WTC11 (cell line): ENCODE results near the gene PPM1E.

Experiments
- CREB1 ChIP-seq: sonication (generic); formaldehyde crosslinking; IDR thresholded peaks from 2 replicates; pipeline ENCODE4 v1.8.0; 2023; ENCODE audit warnings: mild to moderate bottlenecking, missing genetic modification reagents
- CTCF ChIP-seq: fragments of 200-600 bp; IDR thresholded peaks from 2 replicates; pipeline ENCODE4 v1.8.0; 2022; ENCODE audit warnings: antibody characterized with exemption
- ERG ChIP-seq: fragments of 250-450 bp; sonication (Bioruptor Pico); IDR thresholded peaks from 2 replicates; pipeline ENCODE4 v1.8.0; 2021; ENCODE audit warnings: mild to moderate bottlenecking
- ETV6 ChIP-seq: sonication (generic); formaldehyde crosslinking; IDR thresholded peaks from 2 replicates; pipeline ENCODE4 v1.8.1; 2022; ENCODE audit warnings: mild to moderate bottlenecking, missing genetic modification reagents
- FOXK1 ChIP-seq: sonication (generic); formaldehyde crosslinking; IDR thresholded peaks from 2 replicates; pipeline ENCODE4 v1.8.0; 2022; ENCODE audit warnings: mild to moderate bottlenecking, moderate library complexity, missing genetic modification reagents
- MAX ChIP-seq: sonication (generic); formaldehyde crosslinking; IDR thresholded peaks from 2 replicates; pipeline ENCODE4 v1.8.0; 2022; ENCODE audit warnings: mild to moderate bottlenecking, missing genetic modification reagents
- NR1H2 ChIP-seq: sonication (generic); formaldehyde crosslinking; IDR thresholded peaks from 2 replicates; pipeline ENCODE4 v1.9.0; 2021; ENCODE audit warnings: mild to moderate bottlenecking, moderate library complexity, missing genetic modification reagents
- SP1 ChIP-seq: sonication (generic); formaldehyde crosslinking; conservative IDR thresholded peaks from 2 replicates; pipeline ENCODE4 v1.8.1; 2022; ENCODE audit warnings: missing genetic modification reagents
- STAT6 ChIP-seq: sonication (generic); formaldehyde crosslinking; conservative IDR thresholded peaks from 2 replicates; pipeline ENCODE4 v1.8.1; 2023; ENCODE audit warnings: mild to moderate bottlenecking, low read depth, missing genetic modification reagents, moderate library complexity
- TCF7 ChIP-seq: sonication (generic); formaldehyde crosslinking; IDR thresholded peaks from 2 replicates; pipeline ENCODE4 v1.8.0; 2022; ENCODE audit warnings: mild to moderate bottlenecking, low read depth, missing genetic modification reagents, moderate library complexity
- TEAD1 ChIP-seq: sonication (generic); formaldehyde crosslinking; IDR thresholded peaks from 2 replicates; pipeline ENCODE4 v1.8.0; 2022; ENCODE audit warnings: mild to moderate bottlenecking, missing genetic modification reagents
- TEAD4 ChIP-seq: sonication (generic); formaldehyde crosslinking; IDR thresholded peaks from 2 replicates; pipeline ENCODE4 v1.8.0; 2022; ENCODE audit warnings: mild to moderate bottlenecking, missing genetic modification reagents
- USF1 ChIP-seq: sonication (generic); formaldehyde crosslinking; IDR thresholded peaks from 2 replicates; pipeline ENCODE4 v1.8.0; 2022; ENCODE audit warnings: mild to moderate bottlenecking, missing genetic modification reagents
- USF2 ChIP-seq: sonication (generic); formaldehyde crosslinking; IDR thresholded peaks from 2 replicates; pipeline ENCODE4 v1.8.1; 2023; ENCODE audit warnings: mild to moderate bottlenecking, missing genetic modification reagents, moderate library complexity

- no peak for TF ChIP-seq CTCF
- no peak for TF ChIP-seq SP1 (CRISPR knock-in tag)
- no peak for TF ChIP-seq STAT6 (CRISPR knock-in tag)
- TF ChIP-seq CREB1 (CRISPR knock-in tag): no peak
- TF ChIP-seq FOXK1 (CRISPR knock-in tag): no peak
- no peak for TF ChIP-seq NR1H2 (CRISPR knock-in tag)
- TF ChIP-seq ERG: no peak
- no peak for TF ChIP-seq MAX (CRISPR knock-in tag)
- no peak for TF ChIP-seq ETV6 (CRISPR knock-in tag)
- no peak for TF ChIP-seq TEAD4 (CRISPR knock-in tag)
- TF ChIP-seq USF1 (CRISPR knock-in tag): no peak
- TF ChIP-seq USF2 (CRISPR knock-in tag): no peak
- TF ChIP-seq TEAD1: no peak
- TF ChIP-seq TCF7: no peak
Measured at GRCh38 chr17:58917228-58917627, 161.6 kb downstream of the PPM1E start.
